Measurements from ENCODE around the gene GAB2. TPM values are rescaled to one million over a fixed set of nuclear protein-coding genes. Genes with fewer than 3 reads are reported as not detected.

GAB2 gene
- total RNA-seq, 2 experiments from 2014 or later, result 10.7 to 11.9 TPM

DNA sequence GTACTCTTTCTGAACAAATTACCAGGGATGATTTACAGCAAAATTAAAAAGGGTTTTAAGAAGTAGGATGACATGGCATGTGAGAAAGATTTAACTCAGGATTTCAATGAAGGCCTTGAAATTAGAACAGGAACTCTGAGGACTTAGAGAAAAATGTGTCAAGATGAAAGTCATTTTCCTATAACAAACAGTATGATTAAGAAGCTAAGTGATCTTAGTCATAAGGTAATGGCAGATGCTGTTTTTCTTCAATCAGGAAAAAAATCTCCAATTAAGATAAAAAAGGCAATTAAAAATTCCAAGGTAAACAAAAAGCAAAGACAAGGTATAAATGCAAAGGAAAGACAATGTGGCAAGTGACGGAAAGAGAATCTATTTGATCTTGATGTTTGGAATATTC is 73.5 kb downstream of the GAB2 start:
- H3K27ac ChIP-seq (ENCODE audit: low read depth in 1 of 2, low read length in 2 of 2), result no peak overlapping the region
- H3K36me3 Mint-ChIP-seq (ENCODE audit: low read depth), result no peaks in the 10 kb centered on the region
- H3K27ac Mint-ChIP-seq, result no peak overlapping the region
- DNase-seq (no peak), ATAC-seq (ENCODE audit: poor library complexity) (no peak)
- no peaks in the 10 kb centered on the region for H3K36me3 ChIP-seq (ENCODE audit: insufficient read depth, low read length)
- no peak overlapping the region for H3K4me3 Mint-ChIP-seq
- H3K4me1 Mint-ChIP-seq (ENCODE audit: low read depth), result peaks cover 1% of the 10 kb centered on the region
- ChIA-PET POLR2A (no interaction called here), CTCF (no interaction called here)
- no peak overlapping the region for H3K4me3 ChIP-seq (ENCODE audit: low read length)
- H3K9me3 Mint-ChIP-seq, result no peaks in the 10 kb centered on the region
- H3K27me3 Mint-ChIP-seq, result no peaks in the 10 kb centered on the region
- intact Hi-C loops (cut with DNase I, micrococcal nuclease), result no loop called here
- H3K4me1 ChIP-seq (ENCODE audit: insufficient read depth, low read length), result no peaks in the 10 kb centered on the region
- no peaks in the 10 kb centered on the region for H3K27me3 ChIP-seq (ENCODE audit: control insufficient read depth in 1 of 2, insufficient read depth in 2 of 2, low read length in 2 of 2)
- TF ChIP-seq, protein P1, sequence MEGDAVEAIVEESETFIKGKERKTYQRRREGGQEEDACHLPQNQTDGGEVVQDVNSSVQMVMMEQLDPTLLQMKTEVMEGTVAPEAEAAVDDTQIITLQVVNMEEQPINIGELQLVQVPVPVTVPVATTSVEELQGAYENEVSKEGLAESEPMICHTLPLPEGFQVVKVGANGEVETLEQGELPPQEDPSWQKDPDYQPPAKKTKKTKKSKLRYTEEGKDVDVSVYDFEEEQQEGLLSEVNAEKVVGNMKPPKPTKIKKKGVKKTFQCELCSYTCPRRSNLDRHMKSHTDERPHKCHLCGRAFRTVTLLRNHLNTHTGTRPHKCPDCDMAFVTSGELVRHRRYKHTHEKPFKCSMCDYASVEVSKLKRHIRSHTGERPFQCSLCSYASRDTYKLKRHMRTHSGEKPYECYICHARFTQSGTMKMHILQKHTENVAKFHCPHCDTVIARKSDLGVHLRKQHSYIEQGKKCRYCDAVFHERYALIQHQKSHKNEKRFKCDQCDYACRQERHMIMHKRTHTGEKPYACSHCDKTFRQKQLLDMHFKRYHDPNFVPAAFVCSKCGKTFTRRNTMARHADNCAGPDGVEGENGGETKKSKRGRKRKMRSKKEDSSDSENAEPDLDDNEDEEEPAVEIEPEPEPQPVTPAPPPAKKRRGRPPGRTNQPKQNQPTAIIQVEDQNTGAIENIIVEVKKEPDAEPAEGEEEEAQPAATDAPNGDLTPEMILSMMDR (IDR thresholded peaks at IDR 0.05), result no peak
- H3K9me3 ChIP-seq (ENCODE audit: control insufficient read depth in 1 of 2, insufficient read depth in 1 of 2, low read length in 2 of 2), result no peaks in the 10 kb centered on the region

DNA sequence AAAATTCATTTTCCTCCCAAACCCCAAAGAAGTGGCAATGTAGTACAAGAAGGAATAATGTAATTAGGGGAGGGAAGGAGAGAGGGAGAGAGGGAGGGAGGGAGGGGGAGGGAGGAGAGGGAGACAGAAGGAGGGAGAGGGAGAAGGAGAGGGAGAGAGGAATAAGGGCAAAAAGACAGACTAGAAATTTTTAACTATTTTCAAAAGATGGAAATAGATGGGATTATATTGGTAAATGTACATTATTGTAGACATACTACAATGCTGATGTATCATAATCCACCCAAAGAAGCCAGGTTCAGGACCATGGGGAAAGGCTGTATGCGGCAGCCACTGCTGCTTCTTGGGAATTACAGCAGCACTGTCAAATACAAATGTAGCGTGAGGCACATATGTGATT is 74.3 kb downstream of the GAB2 start:
- Mint-ChIP-seq H3K4me1 (ENCODE audit: low read depth) (no peaks in the 10 kb centered on the region), H3K4me3 (no peak overlapping the region), H3K27ac (no peak overlapping the region), H3K9me3 (no peaks in the 10 kb centered on the region), H3K36me3 (ENCODE audit: low read depth) (no peaks in the 10 kb centered on the region), H3K27me3 (no peaks in the 10 kb centered on the region)
- TF ChIP-seq, protein P1 (IDR thresholded peaks at IDR 0.05), result no peak
- ATAC-seq (ENCODE audit: poor library complexity) (no peak), DNase-seq (no peak)
- no peaks in the 10 kb centered on the region for H3K36me3 ChIP-seq (ENCODE audit: insufficient read depth, low read length)
- no peaks in the 10 kb centered on the region for H3K27me3 ChIP-seq (ENCODE audit: control insufficient read depth in 1 of 2, insufficient read depth in 2 of 2, low read length in 2 of 2)
- no peak overlapping the region for H3K27ac ChIP-seq (ENCODE audit: low read depth in 1 of 2, low read length in 2 of 2)
- intact Hi-C loops (cut with DNase I, micrococcal nuclease), result no loop called here
- H3K4me1 ChIP-seq (ENCODE audit: insufficient read depth, low read length), result no peaks in the 10 kb centered on the region
- CTCF ChIA-PET, result interaction anchor here (0.6 kb wide), 1 partner anchor 202 kb away, joined by 3 read pairs; no protein-coding TSS in a partner anchor
- POLR2A ChIA-PET, result no interaction called here
- no peaks in the 10 kb centered on the region for H3K9me3 ChIP-seq (ENCODE audit: control insufficient read depth in 1 of 2, insufficient read depth in 1 of 2, low read length in 2 of 2)
- H3K4me3 ChIP-seq (ENCODE audit: low read length), result no peak overlapping the region

DNA sequence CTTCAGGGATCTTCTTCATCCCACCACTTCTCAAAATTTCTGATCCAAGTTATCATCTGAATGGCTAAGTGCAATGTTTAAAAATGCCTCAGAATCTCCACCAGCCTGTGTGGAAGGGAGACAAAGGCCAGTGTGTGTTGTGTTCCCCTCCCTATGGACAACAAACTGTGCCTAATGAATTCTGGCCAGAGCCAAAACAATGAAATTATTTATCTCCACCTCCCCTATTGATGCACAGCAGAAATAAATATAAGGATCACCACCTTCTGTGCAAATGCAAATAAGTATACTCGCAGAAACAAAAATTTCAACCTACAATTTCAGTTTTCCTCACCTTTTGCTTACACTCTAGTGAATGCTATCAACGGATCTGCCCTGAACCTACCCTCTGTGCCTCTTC is 75.8 kb downstream of the GAB2 start:
- Histone ChIP-seq H3K9me3 (ENCODE audit: control insufficient read depth in 1 of 2, insufficient read depth in 1 of 2, low read length in 2 of 2) (no peaks in the 10 kb centered on the region), H3K36me3 (ENCODE audit: insufficient read depth, low read length) (no peaks in the 10 kb centered on the region), H3K4me1 (ENCODE audit: insufficient read depth, low read length) (no peaks in the 10 kb centered on the region), H3K27me3 (ENCODE audit: control insufficient read depth in 1 of 2, insufficient read depth in 2 of 2, low read length in 2 of 2) (no peaks in the 10 kb centered on the region), H3K4me3 (ENCODE audit: low read length) (no peak overlapping the region), H3K27ac (ENCODE audit: low read depth in 1 of 2, low read length in 2 of 2) (no peak overlapping the region)
- intact Hi-C loops (cut with DNase I, micrococcal nuclease), result no loop called here
- ChIA-PET CTCF (no interaction called here), POLR2A (no interaction called here)
- DNase-seq, result no peak
- Mint-ChIP-seq H3K9me3 (no peaks in the 10 kb centered on the region), H3K4me1 (ENCODE audit: low read depth) (no peaks in the 10 kb centered on the region), H3K4me3 (no peak overlapping the region), H3K36me3 (ENCODE audit: low read depth) (no peaks in the 10 kb centered on the region), H3K27ac (no peak overlapping the region), H3K27me3 (no peaks in the 10 kb centered on the region)
- ATAC-seq (ENCODE audit: poor library complexity), result no peak
- TF ChIP-seq, protein P1 (IDR thresholded peaks at IDR 0.05), result no peak

Measured in CD4-positive, alpha-beta T cell (primary cell).